GM21515 (cell line): ENCODE results near the gene POU6F1.
"Not testable (repeated sequence)": the region's sequence is repeated elsewhere in the genome, so short reads cannot be mapped to it uniquely, and the experiment has no call there.

Experiments used
- ATAC-seq: cut with Tn5 transposase; IDR thresholded peaks from one replicate; pipeline ENCODE4 v1.9.1; 2021; ENCODE audit not compliant: unreplicated experiment

POU6F1 gene

GRCh38 chr12:51227962-51228361 is 10.1 kb upstream of the POU6F1 start:
- ATAC-seq = no peak

DNA sequence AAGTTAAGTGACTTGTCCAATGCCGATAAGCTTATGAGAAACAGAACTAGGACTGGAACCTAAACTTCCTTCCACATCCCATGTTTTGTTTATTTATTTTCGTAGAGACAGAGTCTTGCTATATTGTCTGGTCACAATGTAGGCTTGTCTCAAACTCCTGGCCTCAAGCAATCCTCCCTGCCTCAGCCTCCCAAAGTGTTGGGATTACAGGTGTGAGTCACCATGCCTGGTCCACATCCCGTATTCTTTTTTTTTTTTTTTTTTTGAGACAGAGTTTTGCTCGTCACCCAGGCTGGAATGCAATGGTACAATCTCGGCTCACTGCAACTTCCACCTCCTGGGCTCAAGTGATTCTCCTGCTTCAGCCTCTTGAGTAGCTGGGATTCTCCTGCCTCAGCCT is 9.2 kb upstream of the POU6F1 start:
- ATAC-seq = not testable (repeated sequence)

GRCh38 chr12:51225771-51226170 is 7.9 kb upstream of the POU6F1 start:
- no peak for ATAC-seq

GRCh38 chr12:51225234-51225633 is 7.4 kb upstream of the POU6F1 start:
- no peak for ATAC-seq

GRCh38 chr12:51224625-51225024 is 6.8 kb upstream of the POU6F1 start:
- ATAC-seq = no peak

- ATAC-seq = no peak
These were observed 4.6 kb upstream of the POU6F1 start for GRCh38 chr12:51222461-51222860.

GRCh38 chr12:51219857-51220256 is 2.0 kb upstream of the POU6F1 start:
- not testable (repeated sequence) for ATAC-seq

GRCh38 chr12:51219322-51219721 is 1.5 kb upstream of the POU6F1 start:
- ATAC-seq = no peak

DNA sequence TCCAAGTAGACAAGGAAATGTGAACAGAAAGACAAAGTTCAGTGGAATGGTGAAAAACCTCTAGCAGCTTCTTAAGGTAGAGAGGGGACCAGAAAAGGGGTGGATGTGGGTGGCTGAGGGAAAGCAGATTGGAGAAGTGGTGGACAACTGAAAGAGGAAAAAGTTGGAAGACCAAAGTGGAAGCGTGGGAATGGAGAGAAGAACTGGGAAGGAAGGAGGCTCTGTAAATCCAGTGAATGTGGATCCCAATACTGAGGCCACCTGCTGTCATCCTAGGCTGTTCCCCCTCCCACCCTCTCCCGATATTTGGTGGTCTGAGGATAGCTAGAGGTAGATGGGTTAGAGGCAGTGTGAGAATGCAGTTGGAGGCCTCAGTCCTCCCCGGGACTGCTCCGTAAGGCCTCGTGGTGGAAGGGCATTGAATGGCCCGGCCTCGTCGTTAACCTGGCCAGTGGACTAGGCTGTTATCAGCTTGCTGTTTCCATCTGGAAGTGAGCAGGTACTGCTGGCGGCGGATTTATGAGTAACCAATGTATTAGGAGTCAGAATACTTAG is 822 bp upstream of the POU6F1 start:
- ATAC-seq = no peak

- no peak for ATAC-seq
These were observed 512 bp downstream of the POU6F1 start for GRCh38 chr12:51217133-51217967.

DNA sequence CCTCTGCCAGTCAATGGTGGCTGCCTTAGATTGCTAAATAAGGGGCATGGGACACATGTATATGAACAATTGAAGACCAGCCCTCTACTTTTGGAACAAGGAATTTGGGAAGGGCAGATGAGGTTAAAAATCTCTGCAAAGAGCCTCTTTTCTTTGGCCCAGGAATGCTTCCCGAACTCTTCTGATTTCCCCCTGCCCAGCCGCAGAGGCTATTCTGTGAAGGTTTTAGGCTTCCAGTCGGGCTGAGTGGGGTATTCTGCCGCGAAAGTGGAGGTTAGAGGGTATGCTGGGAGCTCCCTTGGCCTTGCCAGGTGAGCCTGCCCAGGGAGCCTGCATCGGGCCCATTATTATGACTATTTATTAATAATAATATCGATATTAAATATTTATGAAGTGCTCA is 1.2 kb downstream of the POU6F1 start:
- ATAC-seq = no peak

- no peak for ATAC-seq
These were observed 3.0 kb downstream of the POU6F1 start for GRCh38 chr12:51214895-51215294.

DNA sequence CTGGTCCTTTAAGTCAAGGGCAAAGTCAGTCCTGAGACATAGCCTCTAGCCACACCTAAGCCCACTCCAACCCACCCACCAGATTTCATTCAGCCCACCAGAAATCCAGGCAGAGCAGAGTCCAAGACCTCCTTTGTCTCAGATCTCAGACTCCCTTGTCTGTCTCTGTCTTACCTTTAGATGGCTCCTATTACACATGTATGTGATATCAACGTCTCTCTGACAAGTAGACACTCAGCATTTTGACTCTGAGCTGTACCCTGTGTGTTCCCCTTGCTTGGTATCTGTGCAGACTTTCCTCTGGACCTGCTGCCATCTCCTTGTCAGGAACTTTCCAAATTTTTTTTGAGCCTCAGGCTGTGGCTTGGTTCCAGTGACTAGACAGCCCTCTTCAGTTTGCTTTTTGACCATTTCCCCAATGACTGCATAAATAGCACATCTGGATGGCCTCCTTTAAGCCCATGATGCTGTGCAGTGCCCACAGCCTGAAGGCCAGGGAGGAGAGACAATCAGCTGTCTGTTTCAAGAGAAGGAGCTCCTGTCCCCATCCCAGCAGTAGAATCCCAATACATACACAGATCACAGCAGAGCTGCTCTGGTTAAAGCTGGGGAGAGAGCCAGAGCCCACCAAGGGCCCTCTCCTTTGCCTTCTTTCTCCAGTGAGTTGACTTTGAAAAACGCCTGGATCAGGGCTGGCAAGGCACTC is 7.0 kb downstream of the POU6F1 start:
- ATAC-seq = no peak

DNA sequence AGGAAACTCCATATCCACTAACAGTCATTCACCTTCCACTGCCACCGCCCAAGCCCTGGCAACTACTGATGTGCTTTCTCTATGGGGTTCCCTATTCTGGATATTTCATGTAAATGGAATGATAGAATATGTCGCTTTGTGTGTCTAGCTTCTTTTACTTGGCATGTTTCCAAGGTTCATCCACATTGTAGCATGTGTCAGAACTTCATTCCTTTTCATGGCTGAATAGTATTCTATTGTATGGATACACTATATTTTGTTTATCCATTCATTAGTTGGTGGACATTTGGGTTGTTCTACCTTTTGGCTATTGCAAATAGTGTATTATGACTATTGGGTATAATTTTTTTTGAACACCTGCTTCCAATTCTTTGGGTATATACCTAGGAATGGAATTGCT is 8.6 kb downstream of the POU6F1 start:
- no peak for ATAC-seq

DNA sequence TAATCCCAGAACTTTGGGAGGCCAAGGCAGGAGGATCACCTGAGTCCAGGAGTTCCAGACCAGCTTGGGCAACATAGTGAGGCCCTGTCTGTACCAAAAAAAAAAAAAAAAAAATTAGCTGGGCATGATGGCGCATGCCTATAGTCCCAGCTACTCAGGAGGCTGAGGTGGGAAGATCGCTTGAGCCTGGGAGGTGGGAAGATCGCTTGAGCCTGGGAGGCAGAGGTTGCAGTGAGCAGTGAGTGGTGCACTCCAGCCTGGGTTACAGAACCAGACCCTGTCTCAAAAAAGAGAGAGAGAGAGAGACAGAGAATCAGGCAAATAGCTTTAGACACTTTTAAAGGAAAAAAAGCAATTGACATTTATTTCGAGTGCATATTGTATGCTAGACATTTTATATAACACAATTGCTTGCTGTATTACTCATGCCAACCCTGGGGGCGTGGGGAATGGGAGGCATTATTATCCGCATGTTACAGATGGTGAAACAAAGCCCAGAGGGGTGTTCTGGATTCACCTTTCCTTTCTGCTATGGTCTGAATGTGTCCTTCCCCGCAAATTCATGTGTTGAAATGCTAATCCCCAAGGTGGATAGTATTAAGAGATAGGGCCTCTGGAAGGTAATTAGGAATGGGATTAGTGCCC is 9.7 kb downstream of the POU6F1 start:
- ATAC-seq = no peak

DNA sequence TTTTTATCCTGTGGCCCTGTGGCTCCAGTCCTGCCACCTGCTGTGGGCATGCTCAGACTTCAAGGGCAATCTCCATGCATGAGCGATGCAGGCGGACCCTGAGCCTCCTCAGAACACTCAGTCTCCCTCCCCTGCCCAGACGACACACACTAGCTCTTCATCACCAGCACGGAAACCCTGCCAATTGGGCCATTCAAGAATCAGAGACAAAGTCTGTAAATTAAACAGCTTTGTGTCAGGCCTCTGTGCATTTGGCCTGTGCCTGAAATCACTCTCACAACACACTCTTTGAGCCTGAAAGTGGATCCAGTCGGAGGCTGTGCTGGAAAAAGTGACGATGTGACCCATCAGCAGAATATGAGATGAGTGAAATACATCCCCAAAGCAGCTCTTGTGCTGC is 12.5 kb downstream of the POU6F1 start:
- ATAC-seq = no peak

DNA sequence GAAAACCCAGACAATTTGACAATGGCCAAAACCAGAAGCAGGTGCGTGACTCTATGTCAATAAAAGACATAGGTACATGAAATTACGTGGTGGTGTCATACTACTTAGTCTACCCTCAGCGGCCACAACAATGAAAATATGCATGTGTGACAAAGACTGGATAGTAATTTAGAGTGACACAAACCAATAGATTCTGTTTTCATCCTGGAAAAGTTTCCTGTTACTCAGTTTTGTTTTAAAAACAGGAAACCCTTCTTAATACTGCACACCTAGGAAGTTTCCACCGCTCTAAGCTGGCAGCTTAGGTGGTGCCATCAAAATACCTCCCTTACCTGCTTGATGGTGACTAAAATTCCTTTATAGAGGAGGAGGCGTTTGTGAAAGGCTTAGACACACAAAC is 15.1 kb downstream of the POU6F1 start:
- no peak for ATAC-seq

DNA sequence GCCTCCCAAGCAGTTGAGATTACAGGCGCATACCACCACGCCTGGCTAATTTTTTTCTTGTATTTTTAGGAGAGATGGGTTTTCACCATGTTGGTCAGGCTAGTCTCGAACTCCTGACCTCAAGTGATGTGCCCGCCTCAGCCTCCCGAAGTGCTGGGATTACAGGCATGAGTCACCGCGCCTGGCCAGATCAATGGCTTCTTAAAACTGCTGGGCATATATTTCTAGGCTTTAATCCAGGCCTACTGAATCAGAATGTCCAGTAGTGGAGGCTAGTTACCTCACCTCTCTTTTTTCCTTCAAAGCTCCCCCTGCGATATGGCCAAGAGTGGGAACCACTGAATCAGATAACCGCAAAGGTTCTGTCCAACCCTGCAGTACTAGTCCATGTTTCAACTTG is 17.1 kb downstream of the POU6F1 start:
- no peak for ATAC-seq

DNA sequence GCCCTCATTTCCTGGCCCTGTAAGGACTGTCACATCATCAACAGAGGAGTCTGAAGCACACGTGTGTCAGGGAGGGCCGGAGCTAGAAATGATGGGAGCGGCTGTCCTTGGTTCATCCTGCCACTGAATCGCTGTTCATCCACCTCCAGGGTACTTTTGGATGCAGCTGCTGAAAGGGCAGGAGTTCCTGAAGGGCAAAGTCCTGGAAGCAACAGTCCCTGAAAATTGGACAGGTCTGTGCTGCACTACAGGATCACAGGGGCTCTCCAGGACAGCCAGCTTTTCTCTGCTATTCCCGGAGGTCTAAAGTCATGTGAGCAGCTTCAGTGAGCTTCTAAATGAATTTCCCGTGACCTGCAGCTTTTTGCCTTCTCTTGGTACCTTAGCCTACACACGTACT is 17.7 kb downstream of the POU6F1 start:
- ATAC-seq = no peak

- no peak for ATAC-seq
These were observed 18.4 kb downstream of the POU6F1 start for GRCh38 chr12:51199366-51199945.
